ENCODE measurements around the gene CLEC2L. TPM values are rescaled to one million over a fixed set of nuclear protein-coding genes. Genes with fewer than 3 reads are reported as not detected.

CLEC2L gene
- total RNA-seq, 1 donor from 2014 or later, result not detected

Other genes starting within 250 kb of the CLEC2L start
- 17.4 and 25.7 TPM in 2 replicates for gene FMC1, start 182.3 kb upstream of the CLEC2L start, total RNA-seq
- 81.1 and 82.3 TPM in 2 replicates for gene LUC7L2, start 163.8 kb upstream of the CLEC2L start, total RNA-seq
- gene KLRG2, start 40.0 kb upstream of the CLEC2L start, total RNA-seq, result not detected in 2 replicates

Data from myocyte (in vitro differentiated cells).